GM18520 (cell line): ENCODE measurements around the gene RSAD1.

Experiments used
- ATAC-seq: cut with Tn5 transposase; IDR thresholded peaks from one replicate; pipeline ENCODE4 v1.9.1; 2021; ENCODE audit not compliant: unreplicated experiment

The RSAD1 gene

DNA sequence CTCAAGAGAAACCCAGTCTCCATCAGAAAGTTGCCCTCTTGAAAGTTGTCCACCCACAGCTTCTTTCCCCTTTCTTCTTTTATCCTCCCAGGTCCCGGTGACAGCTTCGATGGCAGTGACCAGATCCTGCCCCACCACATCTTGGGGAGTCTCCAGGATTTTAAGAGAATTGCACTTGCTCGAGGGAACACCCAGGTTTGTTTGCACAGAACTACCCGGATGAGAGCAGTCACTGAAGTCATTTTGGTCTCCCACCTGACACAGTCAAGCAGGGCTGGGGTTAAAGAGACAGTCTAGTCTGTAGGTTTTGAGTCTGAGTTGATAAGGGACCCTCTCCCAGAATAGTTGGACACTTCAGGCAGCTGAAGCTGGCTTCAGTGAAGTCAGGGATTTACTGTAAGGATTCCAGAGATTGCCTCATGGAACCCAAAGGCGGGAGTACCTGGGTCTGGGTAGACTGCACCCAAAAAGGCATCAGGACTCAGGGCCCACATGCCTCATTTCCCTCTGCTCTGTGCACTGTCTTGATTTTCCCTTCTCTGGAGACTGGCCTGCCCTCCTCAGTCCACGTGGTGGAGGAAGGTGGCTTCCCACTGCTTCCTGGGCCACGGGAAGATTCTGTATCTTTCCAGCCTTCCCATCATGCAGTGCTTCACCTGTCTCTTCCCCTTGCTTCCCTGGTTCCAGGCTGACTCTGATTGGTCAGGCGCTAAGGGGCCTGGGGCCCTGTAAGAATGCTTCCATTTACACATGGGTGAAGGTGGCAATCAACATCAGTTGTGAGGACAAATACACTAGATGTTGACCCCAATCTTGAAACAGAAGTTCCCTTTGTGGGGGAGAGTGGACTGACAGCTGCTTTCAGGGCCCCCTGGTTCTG, 39.1 kb downstream of the RSAD1 start:
- no peak for ATAC-seq

DNA sequence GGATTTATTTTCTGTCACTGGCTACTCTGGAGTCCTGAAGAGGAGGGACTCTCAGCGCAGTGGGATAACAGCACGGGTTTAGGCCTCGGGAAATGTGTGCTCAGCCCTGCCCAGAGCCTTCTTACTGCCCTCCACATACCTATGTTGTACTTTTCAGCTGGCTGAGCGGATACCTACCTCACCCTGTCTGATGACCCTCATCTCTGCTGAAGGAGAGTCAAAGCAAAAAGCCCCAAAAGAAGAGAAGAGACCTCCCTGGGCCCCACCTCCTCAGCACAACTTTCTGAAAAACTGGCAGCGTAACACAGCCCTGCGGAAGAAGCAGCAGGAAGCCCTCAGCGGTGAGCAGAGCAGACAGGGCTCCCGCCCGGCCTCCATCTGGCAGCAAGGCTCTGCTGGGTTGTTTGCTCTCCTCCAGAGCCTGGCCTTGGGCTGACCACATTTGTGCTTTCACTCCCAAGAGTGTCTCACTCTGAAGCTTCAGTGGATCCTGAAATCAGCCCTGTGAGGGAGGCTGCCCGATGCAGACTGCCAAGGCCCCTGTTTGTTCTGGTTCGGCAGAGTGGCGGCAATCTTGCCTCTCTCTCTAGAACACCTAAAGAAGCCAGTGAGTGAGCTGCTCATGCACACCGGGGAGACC, 39.8 kb downstream of the RSAD1 start:
- no peak for ATAC-seq

DNA sequence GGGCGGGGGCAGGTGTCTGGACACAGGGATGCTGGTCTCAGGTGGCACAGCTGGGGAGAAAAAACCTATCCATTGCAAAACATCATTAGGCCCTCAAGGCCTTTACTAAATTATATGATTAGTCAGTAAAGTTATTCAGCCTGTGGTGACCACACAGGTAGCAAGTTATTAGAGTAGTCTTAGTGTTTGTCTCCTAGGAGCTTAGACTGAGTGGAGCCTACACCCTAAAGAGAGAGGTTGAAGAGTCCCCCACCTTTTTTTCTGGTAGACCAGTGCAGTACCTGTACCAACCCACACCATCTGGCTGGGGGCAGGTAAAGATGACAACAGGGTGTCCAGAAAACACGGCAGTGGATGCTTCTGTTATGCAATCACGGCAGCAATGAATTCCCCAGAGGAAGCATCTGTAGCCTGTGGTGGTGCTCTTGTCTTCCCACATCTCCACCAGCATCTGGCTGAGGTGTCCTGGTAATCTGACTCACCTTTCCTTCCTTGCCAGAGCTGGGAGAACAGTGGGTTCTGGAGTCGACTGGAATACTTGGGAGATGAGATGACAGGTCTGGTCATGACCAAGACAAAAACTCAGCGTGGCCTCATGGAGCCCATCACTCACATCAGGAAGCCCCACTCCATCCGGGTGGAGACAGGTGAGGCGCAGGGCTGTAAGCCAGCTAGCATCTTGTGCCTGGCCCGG, 40.6 kb downstream of the RSAD1 start:
- no peak for ATAC-seq

DNA sequence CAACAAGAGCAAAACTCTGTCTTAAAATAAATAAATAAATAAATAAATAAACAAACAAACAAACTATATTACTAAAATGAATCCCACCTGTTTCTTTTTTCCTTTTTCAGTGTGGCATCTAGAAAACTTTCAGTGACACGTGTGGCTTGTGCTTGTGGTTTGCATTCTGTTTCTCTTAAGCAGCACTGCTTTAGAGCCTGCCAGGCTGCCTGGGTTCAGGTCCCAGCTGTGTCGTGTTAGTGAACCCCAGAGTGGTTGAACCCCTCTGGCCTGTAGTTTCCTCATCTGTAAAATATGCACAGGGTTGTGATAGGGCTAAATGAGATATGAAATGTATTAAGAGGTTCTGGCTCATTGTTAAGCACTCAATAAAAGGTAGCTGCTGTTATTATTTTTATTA, 41.8 kb downstream of the RSAD1 start:
- no peak for ATAC-seq

DNA sequence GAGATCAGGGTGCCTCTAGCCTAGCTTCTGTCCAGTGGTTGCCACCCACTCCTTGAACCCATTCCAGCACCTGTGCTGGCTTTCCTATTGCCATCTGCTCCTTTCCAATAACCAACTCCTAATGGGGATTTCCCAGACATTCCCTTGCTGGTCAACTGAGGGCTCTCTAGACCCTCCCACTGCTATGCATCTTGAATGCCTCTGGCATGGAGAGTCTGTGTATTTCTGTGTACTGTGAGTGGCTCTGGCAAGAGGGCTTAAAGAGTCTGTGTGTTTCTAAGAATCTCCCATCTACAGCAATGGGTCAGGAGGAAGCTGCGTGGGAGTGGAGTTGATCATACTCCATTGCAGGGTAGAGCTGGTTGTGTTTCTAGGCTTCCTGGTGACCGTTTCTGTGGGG, 42.9 kb downstream of the RSAD1 start:
- no peak for ATAC-seq

DNA sequence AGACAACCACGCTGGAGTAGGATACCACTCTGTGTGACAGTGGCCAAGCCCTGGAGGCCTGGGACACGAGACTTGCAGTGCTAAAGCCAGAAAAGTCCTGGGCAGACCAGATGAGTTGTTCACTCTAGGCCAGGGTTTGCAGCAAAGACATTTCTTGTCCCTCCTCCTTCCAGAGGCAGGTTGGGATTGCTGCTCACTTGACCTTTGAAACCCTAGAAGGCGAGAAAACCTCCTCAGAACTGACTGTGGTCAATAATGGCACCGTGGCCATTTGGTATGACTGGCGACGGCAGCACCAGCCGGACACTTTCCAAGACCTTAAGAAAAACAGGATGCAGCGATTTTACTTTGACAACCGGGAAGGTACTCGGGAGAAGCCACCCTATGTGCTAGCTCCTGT, 44.1 kb downstream of the RSAD1 start:
- no peak for ATAC-seq

DNA sequence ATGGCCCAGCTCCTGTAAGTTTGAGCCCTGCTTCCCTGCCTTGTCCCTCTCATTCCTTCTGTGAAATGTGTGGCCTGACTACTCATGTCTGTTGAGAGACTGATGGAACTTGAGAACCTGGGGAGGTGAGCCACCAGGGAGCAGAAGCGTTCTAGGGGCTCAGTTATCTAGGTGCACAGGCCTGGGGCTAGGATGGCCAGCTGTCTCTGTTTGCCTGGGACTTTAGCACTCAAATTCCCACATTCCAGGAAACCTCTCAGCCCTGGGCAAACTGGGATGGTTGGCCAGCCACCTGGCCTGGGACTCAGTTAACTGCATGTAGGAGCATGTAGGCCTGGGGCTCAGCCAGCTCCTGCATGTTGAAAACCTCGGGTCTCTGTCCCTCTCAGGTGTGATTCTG, 44.5 kb downstream of the RSAD1 start:
- no peak for ATAC-seq

DNA sequence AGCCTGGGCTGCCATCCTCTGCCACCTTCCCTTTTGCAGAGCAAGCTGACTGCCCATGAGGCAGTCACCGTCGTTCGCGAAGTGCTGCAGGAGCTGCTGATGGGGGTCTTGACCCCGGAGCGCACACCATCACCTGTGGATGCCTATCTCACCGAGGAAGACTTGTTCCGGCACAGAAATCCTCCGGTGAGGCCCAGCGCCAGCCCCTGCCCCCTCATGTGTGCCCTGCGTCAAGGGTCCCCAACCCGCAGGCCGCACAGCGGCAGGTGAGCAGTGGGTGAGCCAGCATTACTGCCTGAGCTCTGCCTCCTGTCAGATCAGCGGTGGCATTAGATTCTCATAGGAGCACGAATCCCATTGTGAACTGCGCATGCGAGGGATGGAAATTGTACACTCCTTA, 46.2 kb downstream of the RSAD1 start:
- ATAC-seq, result no peak

DNA sequence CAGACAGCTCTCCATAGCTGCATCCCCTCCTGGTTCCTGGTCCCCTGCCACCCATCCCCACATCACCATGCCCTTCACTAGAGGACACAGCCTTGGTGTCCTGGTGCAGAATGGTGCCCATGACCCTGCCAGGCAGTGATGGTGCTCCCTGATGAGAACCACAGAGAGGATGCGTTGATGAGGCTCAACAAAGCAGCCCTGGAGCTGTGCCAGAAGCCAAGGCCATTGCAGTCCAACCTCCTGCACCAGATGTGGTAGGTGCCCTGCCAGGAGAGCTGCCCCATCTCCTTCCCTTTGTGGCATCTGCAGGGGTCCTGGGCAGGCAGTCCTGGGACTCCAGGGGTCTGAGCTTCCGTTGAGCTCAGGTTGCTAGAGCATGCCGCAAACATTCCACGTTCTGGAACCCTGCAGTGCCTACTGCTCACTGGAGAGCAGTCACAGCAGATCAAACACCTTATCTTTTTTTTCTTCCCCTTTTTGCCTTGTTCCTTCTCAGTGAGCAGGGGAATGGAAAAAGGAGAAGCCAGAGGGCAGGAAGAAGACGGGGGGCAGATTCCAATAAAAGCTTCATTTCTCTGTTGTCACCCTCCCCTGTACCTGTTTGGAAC, 48.6 kb downstream of the RSAD1 start:
- no peak for ATAC-seq

DNA sequence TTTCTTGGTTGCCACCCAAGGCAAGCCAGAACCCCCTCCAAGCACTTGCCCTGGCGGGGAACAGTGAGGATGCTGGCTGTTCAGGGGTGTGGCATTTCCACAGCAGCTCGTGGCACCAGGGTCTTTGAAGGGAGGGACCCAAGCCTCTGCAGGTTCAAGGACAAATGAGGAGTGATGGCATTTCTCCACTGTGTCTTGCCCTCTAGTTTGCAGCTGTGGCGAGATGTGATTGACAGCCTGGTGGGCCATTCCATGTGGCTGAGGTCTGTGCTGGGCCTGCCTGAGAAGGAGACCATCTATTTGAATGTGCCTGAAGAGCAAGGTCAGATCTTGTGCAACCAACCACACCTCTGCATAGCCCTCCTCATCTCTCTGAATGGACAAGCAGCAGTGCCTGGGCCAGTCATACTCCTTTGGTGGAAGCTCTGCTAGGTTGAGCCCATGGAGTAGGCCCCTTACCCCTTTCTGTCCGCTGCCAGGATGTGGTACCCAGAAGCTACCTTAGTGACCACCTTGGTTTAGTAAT, 49.4 kb downstream of the RSAD1 start:
- ATAC-seq, result no peak

DNA sequence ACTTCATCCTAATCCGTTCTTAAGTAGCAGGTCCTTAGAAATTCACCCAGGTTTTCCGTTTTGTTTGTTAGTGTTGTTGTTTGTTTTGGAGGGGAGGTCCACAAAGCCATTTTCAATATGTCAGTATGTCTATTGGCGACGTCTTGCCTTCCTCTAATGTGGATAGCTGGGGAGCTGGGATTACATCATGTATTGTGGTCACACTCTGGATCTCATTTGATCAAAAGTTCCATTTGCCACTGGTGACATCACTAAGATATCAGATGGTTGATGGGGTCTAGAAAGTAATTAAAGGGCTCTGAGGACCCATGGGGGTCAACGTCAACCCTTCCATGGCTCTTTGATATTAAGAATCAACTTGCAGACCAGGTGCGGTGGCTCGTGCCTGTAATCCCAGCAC, 51.2 kb downstream of the RSAD1 start:
- no peak for ATAC-seq

DNA sequence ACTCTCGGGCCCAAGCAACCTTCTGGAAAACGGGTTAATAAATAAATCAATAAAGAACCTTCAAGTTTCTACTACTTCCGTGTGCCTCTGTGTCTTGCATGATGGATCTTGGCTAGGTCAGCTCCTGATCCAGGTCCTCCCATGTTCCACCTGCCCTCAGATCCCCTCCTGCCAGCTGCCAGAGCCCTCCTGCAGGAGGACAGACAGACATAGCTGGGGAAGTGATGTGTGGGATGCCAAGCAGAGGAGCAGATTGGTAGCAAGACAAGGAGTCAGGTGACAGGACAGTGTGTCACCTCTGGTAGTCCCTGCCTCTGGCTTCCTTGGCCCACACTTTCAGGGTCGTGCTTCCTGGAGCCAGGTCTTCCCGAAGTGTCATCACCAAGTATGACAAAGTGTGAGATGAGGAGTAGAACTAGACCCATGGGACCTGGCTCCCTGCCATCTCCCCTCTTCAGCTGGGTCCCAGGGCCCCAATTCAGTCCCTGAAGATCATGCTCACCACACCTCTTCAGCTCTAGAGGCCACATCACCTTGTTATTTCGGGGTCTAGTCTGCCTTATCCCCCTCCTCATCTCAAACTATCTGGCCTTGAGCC, 52.9 kb downstream of the RSAD1 start:
- no peak for ATAC-seq

DNA sequence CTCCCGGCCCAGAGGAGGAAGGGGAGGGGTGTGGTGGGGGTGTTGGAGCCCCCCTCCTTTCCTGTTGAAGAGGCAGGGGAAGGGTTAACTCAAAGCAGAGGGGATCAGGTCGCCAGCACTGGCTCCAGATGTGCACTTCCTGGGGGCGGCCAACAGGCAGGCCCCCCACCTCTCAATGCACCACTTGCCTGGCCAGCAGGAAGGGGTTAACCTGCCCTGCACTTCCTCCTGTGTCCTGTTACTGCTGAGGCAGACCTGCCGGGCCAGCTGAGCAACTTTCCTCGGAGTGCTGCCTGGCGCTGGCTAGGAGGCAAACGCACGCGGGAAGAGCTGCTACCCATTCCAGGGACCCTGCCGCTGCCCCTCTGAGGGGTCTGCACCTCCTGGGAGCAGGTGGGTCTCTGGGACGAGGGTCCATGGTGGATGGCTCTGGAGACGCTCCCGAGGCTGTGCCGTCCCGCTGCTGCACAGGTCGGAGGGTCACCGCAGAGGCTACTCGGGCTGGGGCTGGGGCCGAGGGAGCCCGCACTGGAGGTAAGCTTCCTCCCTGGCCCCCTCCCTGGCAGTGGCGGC, 53.9 kb downstream of the RSAD1 start, which contains the start of gene EPN3:
Gene EPN3 (plus strand): TSS at position 284 of the 573 bp plus-strand sequence. CDS start 3,822 bp downstream, outside the sequence.
- ATAC-seq, result no peak

DNA sequence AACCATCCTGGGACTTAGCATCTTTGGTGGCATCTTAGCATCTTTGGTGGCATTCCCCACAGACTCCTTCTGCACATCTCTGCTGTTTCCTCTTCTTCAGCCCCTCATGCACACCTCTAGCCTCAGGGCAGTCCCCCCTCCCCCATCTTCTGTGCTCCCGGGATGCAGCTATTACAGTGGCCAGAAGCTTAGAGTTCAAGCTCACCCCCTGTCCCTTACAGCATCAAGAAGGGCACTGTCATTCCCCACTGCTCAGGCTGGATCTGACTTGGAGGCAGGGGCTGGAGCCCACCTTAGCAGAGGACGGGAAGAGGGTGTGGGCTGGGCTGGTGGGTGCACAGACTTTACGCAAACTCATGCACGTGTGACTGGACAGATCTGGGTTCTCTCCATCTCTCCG, 54.5 kb downstream of the RSAD1 start:
- no peak for ATAC-seq

DNA sequence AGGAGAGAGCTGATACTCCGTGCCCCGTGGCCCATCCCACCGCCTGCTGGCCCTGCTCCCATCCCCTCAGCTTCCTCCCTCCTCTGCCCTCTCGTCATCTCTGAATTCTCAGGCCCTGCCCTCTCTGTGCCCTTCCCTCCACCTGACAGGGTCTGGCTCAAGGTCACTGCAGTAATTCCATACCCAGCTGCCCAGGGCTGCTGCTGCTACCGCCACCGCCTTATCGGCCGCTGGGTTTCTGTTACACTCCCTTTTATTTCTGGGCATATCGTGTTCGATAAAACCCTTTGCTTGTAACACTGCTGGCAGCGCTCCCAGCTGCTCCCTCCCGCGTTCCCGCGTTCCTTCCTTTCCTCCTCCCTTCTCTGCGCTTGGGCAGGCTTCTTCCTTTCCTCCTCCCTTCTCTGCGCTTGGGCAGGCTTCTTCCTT, 55.1 kb downstream of the RSAD1 start:
- ATAC-seq, result no peak

DNA sequence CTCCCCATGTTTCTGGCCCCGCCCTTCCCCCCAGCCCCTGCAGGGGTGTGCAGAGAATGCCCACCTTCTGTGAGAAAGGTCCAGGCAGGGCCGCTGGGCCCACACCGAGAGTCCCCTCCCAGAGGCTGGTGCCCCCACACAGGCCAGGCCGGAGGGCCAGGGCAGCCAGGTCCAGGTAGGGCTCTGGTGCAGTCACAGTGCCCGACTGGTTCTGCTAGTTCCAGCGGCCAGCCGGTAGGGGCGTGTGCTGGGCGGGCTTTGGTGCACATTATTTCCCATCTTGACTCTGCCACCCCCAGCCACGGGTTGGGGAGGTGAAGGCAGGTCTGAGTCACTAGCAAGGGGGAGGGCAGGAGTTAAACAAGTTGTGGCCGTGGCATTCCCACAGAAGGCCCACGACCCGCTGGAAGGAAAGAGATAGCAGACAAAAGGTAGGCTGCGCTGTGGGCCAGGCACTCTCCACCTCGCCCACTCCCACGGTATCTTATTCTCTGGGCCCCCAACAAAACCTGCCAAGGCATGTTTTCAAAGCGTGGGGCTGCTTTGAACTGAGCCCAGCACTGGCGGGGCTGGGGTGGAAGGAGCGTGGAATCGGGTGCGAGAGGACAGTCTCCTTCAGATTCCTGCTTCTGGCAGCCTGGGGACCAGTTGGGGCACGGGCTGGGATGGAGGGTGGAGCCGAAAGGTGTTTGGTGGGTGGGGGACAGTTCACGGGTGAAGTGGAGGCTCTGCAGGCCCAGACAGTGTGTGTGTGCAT, 55.7 kb downstream of the RSAD1 start:
- no peak for ATAC-seq

DNA sequence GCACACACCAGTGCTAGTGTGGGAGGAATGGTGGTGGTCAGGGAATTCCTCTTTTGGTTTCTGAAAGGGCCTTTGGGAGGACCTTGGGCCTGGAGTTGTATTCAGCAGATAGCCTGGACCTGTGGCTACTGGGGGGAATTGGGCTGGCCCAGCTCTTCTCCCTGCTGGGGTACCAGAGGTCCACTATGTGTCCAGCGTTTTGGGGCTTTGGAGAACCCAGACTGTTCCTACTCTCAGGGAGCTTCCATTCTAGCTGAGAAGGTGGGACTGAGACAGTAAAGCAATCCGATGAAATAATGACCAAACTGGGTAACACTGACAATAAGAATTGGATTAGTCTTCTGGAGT, 56.3 kb downstream of the RSAD1 start:
- ATAC-seq, result no peak

DNA sequence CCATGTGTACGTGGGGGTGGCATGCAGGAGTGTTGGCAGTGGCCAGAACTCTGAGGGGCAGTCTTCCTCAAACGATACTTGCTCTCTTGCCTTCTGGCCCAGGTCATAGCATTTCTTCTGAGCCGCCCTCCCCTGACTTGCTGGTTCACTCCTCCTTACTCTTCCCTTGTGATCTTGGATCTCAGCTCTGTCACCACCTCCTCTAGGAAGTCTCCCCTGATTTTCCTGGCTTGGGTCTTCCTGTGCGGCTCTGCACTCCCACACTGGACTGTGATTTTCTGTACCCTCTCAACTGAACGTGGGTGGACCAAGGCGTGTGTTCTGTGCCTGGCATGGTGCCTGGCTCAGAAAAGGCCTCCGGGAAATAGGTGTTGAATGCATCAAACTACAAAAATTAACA, 56.7 kb downstream of the RSAD1 start:
- ATAC-seq, result no peak
